Germinal center (tissue), 1 donor: ENCODE measurements around the gene CLEC16A.
A peak's percentile ranks its signal among the peaks of the same experiment; 100 is the strongest.
"Not testable (repeated sequence)": the region's sequence is repeated elsewhere in the genome, so short reads cannot be mapped to it uniquely, and the experiment has no call there.

Experiments
- DNase-seq: peaks from one replicate; pipeline ENCODE4 v3.0.0; 2012; ENCODE audit warnings: mixed read lengths, low spot score

Gene CLEC16A

GRCh38 chr16:10939649-10940234 is 4.6 kb upstream of the CLEC16A start:
- no peak for DNase-seq

- DNase-seq, result no peak
Observed at GRCh38 chr16:10940501-10941079, 3.8 kb upstream of the CLEC16A start.

GRCh38 chr16:10941127-10941933 is 3.0 kb upstream of the CLEC16A start:
- no peak for DNase-seq

GRCh38 chr16:10941935-10942351 is 2.4 kb upstream of the CLEC16A start:
- DNase-seq, result not testable (repeated sequence)

- DNase-seq, result peak; percentile 100
Observed at GRCh38 chr16:10942352-10943063, 1.9 kb upstream of the CLEC16A start, which contains the start of gene DEXI. Gene DEXI (minus strand): TSS chr16:10942468. CDS start chr16:10942005, 463 bp downstream.

- DNase-seq, result no peak
Observed at GRCh38 chr16:10943064-10943353, 1.4 kb upstream of the CLEC16A start.

- no peak for DNase-seq
Observed at GRCh38 chr16:10945065-10945787, 862 bp downstream of the CLEC16A start.

GRCh38 chr16:10946308-10946707 is 1.9 kb downstream of the CLEC16A start:
- no peak for DNase-seq

- DNase-seq, result no peak
Observed at GRCh38 chr16:10947211-10947787, 2.9 kb downstream of the CLEC16A start.

GRCh38 chr16:10949424-10949970 is 5.1 kb downstream of the CLEC16A start:
- DNase-seq, result peak; percentile 84

GRCh38 chr16:10950393-10950792 is 6.0 kb downstream of the CLEC16A start:
- DNase-seq, result no peak

GRCh38 chr16:10951026-10951425 is 6.7 kb downstream of the CLEC16A start:
- no peak for DNase-seq

GRCh38 chr16:10954903-10955302 is 10.5 kb downstream of the CLEC16A start:
- DNase-seq, result no peak

GRCh38 chr16:10957771-10958482 is 13.6 kb downstream of the CLEC16A start:
- DNase-seq, result no peak

- DNase-seq, result no peak
Observed at GRCh38 chr16:10959161-10959560, 14.8 kb downstream of the CLEC16A start.

GRCh38 chr16:10961231-10961630 is 16.9 kb downstream of the CLEC16A start:
- DNase-seq, result no peak

GRCh38 chr16:10964039-10964890 is 19.9 kb downstream of the CLEC16A start:
- peak; percentile 78 for DNase-seq

- no peak for DNase-seq
Observed at GRCh38 chr16:10964891-10965326, 20.5 kb downstream of the CLEC16A start.

GRCh38 chr16:10965440-10966061 is 21.2 kb downstream of the CLEC16A start:
- DNase-seq, result peak; percentile 47
